NK-92 treated with Interleukin-12 subunit alpha and Interleukin-12 subunit beta, amount 100 ng/mL, for 24 hours (cell line): Measurements from ENCODE around the gene SLC43A1.

Experiments
- DNase-seq: peaks from one replicate; lab custom pipeline; 2025; lab: John Stamatoyannopoulos, UW

Gene SLC43A1

GRCh38 chr11:57527056-57527631 lies 11.6 kb upstream of the SLC43A1 start:
- peak; percentile 22 for DNase-seq

DNA sequence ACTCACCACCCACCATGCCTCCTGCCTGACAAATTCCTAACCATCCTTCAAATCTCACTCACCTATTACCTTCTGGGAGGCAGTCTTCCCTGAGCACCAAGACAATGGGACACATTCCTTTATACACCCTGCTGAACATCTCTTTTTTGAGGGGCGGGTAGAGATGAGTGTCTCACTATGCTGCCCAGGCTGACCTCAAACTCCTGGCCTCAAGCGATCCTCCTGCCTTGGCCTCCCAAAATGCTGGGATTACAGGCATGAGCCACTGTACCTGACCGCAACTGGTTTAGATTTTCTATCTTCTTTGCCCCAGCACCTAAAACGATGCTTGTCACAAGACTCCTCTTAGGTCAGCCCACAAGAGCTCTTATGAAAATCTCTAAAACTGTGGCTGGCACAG lies 7.9 kb upstream of the SLC43A1 start:
- no peak for DNase-seq

DNA sequence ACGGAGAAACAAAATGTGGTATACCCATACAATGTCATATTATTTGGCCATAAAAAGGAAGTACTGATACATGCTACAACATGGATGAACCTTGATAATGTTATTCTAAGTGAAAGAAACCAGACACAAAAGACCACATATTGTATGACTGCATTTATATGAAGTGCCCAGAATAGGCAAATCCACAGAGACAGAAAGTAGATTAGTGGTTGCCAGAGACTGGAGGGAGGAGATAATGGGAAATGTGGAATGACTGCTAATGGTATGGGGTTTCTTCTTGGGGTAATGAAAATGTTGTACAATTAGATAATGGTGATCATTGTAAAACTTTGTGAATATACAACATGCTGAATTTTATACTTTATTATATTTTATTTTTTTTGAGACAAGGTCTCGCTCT lies 5.6 kb upstream of the SLC43A1 start:
- DNase-seq: no peak

- no peak for DNase-seq
These were observed 550 bp upstream of the SLC43A1 start for GRCh38 chr11:57516061-57516443.

DNA sequence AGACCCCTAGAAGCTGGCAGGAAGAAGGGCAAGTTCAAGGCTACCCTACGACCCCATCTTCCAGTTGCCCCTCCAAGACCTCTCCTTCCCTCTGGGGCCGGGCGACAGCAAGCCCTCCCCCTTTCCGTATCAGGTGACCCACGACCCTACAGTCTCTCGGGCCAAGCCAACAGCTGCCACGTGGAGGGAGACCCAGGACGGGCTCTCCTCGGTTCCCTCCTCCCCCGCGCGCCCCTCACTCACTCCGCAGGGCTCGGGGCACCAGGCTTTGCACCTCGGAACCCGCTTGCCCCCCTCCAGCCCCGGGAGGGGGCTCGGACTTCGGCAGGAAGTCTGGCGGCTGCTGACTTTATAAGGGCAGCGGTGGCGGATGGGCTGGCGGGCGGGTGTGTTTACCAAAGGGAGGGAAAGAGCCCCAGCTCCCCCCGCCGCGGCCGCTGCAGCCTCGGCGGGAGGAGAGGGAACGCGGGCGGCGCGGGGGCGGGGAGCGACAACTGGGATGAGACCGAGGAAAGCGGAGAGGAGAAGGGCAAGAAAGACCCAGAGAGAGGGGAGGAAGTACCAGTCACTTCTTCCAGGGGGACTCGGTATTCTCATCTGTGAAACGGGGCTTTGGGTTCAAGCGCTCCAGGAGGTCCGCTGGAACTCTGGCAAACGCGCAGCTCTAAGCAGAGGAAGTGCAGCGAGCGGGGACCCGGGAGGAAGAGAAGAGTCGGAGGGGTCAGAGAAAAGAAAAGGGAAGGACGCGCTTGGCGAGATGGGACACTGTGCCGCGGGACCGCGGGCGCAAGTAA lies 767 bp downstream of the SLC43A1 start:
- DNase-seq: peak; percentile 14

- no peak for DNase-seq
These were observed 1.5 kb downstream of the SLC43A1 start for GRCh38 chr11:57513911-57514537.

- DNase-seq: no peak
These were observed 2.1 kb downstream of the SLC43A1 start for GRCh38 chr11:57513452-57513795.

- DNase-seq: no peak
These were observed 2.7 kb downstream of the SLC43A1 start for GRCh38 chr11:57512646-57513451.

- DNase-seq: no peak
These were observed 3.6 kb downstream of the SLC43A1 start for GRCh38 chr11:57511741-57512430.

DNA sequence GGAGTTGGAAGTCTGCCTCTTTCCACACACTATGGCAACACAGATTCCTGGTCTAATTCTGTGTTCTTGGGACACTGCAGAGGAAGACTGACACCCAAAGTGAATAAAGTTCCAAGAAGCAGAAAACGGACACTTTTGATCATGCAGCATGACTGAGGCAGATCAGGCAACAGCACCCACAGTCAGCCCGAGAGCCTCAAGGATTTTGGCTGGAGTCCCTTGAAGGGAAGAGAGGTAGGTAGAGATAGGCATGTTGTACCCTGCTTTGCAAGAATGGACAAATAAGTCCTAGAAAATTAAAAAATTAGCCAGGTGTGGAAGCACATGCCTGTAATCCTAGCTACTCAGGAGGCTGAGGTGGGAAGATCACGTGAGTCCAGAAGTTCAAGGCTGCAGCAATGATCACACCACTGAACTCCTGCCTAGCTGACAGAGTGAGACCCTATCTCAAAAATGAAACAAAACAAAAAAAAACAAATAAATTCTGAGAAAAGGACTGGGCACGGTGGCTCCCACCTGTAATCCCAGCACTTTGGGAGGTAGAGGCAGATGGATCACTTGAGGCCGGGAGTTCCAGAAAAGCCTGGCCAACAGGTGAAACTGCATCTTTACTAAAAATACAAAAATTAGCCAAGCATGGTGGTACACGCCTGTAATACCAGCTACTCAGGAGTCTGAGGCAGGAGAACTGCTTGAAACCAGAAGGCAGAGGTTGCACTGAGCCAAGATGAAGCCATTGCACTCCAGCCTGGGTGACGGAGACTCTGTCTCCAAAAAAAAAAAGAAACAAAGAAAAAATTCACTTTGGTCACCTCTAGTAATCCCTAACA lies 6.9 kb downstream of the SLC43A1 start:
- no peak for DNase-seq

DNA sequence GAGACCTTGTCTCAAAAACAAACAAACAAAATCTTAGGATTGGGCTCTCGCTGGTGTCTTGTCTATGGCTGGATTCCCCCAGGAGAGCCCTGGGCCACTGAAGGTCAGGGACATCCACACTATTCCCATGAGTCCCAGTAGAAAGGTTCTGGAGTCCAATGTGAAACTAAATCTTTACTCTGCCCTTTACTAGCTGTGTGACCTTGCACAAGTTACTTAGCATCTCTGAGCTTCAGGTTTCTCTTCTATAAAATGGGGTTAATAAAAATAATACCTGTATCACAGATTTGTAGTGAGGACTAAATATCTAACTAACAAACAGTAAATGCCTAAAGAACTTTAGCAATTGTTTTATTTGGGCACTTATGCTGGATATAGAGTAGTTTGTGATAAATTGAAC lies 9.0 kb downstream of the SLC43A1 start:
- no peak for DNase-seq

- DNase-seq: no peak
These were observed 11.0 kb downstream of the SLC43A1 start for GRCh38 chr11:57504511-57504910.

DNA sequence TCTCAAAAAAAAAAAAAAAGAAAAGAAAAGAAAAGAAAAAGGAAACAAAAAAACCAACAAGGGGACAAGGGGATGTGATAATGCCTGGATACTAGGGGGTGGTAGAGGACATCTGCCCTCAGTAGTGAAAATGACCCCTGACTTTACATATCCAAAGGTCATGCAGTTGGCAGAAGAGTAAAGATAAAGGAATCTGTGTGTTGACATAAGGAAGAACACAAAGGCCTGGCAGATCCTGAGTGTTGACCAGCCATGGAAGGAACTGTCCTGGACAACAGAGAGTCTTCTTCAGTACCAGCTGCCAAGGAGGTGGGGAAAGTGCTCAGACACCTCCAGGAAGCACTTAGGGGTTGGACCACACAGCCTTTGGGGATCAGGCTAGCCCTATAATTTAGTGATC lies 12.6 kb downstream of the SLC43A1 start:
- DNase-seq: no peak

GRCh38 chr11:57502376-57502775 lies 13.1 kb downstream of the SLC43A1 start:
- DNase-seq: no peak

DNA sequence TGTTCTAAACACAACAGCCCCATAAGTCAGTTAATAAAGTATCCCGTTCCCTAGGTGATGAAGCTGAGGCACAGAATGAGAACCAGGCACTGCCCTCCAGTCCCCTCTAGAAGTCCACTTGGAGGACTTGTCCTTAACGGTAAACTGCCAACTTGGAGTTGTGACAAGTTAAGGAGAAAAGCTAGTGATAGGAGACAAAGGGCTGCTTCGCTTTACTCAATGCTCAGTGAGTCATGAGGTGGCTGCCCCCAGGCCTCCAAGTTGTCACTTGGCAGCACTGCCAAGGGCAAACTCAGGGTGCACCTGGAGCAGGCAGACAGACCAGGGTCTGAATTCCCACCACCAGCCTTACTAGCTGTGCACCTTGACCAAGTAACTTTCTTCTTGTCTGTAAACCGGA lies 13.5 kb downstream of the SLC43A1 start:
- no peak for DNase-seq

DNA sequence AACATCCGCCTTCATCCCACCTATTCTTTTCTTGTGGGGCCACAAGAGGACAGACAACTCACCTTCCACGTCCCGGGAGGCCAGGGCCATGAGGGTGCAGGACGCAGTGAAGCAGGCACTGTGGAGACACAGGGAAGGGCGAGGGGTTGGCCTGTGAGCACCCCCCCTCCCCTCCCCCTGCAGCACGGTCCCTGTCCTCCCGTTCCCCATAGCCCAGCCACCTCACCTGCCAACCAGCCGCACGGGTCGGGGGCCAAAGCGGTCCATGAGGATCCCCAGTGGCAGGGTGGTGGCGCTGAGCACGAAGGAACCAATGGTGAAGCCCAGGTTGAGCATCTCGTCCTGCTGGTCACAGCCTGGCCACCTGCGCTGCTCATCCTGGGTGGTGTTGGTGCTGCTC lies 14.6 kb downstream of the SLC43A1 start:
- no peak for DNase-seq

GRCh38 chr11:57500515-57500914 lies 15.0 kb downstream of the SLC43A1 start:
- DNase-seq: no peak

DNA sequence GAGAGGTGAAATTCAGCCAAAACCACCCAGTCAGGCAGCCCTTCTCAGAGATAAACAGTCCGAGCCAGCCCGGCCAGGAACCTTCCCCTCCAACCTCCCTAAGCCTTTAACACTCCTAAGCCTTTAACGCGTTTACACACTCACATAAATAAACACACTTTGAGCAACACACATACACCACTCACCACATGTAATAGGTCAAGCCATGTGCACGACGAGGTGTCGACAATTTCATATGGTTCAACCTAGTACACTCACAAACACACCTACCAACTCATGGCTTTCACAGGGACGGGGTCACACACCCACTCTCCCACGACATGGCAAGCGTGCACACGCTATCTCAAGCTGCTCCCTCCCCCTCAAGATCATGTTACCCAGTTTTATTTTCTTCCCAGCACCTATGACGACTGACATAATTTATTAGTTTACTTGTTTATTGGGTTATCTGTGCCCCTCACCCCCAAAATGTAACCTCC lies 15.5 kb downstream of the SLC43A1 start:
- no peak for DNase-seq

- DNase-seq: no peak
These were observed 16.0 kb downstream of the SLC43A1 start for GRCh38 chr11:57499413-57499982.

DNA sequence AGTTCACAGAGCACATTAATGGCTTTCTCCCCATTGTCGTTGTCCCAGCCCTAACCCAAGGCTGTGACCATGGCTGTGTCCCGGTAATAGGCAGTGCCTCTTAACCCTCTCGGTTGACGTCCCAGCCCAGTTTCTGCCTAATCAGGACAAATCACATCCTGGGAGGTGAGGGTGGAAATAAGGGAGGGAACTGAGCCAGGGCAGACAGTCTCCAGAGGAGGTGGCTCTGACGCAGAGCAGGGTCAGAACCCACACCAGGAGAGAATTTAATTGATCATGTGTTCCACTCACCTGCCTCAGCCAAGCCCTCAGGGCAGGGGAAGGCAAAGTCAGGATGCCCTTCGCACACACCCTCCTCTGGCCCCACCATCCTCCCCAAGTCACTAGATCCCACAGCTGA lies 17.0 kb downstream of the SLC43A1 start:
- no peak for DNase-seq
